ENCODE data around the gene GARNL3.

The GARNL3 gene

DNA sequence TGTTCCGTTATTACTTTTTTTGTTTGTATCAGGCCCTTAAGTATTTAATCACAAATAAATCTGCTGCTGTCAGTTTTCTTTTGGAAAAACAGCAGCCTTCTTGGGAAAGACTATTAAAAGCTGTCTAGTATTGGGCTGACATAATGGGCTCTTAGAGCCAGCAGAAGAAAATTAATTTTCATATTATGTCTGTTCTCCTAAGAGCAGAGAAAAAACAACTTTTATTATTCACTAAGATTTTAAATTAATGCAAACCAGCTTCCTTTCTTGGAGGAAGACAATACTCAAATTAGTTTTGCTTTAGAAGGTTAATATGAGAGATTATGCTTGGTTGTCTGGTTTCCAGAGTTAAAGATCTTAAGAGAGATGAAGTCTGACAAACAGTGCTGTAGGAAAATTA is 30.6 kb upstream of the GARNL3 start:
- no peak for DNase-seq

DNA sequence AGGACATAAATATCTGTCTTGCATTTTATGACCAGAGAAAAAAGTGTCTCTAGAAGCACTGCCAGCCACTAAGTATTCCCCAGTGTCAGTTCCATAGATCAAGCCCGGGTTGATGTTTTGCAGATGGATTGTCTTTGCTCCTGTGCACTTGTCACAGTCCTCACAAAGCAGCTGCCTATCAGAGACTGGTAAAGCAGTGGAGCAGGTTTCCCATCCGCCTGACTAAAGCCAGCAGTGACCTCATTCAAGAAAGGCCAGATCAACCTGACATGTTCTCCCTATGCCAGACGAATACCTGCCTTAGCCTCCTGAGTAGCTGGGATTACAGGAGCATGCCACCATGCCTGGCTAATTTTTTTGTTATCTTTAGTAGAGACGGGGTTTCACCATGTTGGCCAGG is 26.8 kb upstream of the GARNL3 start:
- DNase-seq = no peak

DNA sequence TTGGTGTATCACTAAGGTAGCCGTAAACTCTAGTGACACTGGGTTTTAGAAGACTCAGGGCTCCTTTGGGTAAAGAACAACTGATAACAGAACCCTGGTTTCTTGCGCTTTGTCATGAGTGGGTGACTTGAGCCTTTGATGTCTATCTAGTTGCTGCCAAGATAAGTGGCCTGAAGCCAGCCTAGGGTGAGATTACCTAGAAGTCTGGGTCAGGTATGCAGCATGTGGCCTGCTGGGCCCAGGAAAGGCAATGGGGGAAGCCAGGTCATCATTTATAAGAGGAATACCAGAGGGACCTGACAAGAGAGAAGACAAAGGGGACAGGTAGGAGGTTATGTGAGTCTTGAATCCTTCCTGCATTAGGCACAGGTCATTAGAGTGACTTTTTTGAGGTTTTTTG is 23.2 kb upstream of the GARNL3 start:
- DNase-seq = no peak

DNA sequence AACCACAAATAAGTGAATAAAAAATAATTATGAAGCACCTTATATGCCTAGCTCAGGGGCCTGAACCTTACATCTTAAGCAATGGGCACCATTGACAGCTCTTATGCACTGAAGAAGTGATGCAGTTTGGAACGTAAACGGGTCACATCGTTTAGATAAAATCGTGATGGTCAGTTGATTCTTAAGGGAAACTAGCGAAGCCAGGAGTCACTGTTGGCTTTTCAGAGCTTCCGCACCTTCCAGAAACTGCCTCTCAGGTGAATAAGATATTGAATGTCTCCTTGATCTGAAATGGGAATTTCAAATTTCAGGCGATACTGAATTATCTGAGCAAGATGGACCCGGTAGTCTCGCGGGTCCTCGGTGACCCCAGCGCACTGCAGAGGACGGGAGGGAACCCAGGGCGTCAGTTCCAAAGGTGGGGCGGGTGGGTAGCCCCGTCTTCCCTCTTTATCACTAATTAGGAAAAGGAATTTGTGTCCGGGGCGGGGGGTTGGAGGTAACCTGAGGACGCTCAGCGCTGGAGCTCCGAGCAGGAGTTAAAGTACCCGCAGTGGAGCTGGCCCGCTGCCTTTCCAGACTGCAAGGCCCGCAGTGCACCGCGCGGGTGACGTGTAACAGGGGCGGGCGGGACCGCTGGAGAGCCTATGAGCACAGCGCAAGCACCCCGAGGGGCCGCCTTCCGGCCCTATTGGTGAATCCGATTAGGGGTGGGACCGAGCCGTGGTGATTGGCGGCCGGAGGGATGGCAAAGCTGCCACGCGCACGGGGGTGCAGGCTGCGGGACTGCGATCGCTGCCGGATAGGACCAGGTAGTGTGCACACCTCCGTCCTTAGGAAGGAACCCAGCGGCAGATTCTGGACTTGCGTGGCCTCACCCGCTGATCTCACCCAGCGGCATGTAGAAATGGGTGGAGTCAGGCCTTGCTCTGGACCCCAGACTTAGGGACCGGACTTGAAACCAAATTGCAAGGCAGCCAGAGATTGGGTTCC is 19.7 kb upstream of the GARNL3 start:
- peak; percentile 92 to 96 for DNase-seq

DNA sequence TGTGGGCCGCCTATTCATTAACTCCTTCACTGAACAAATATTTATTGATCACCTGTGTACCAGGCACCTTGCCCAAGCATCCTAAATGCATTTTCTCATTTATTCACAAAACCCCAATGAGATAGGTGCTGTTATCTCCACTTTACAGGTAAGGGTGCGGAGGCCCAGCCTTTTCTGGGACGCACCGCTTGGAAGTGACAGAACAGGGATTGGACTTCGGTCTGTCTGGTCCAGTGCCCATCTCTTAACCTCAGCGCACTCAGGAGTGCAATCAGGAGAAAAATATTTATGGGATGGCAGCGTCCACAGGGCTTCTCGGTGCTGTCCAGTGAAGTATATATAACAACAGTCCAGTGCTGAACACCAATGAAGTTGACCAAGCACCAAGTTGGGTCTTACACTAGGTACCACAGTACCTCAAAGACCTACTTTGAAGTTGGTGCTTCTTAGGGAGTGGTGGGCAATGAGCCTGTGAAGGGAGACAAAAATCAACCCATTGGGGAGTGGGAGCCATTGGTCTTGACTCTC is 18.9 kb upstream of the GARNL3 start:
- no peak for DNase-seq

DNA sequence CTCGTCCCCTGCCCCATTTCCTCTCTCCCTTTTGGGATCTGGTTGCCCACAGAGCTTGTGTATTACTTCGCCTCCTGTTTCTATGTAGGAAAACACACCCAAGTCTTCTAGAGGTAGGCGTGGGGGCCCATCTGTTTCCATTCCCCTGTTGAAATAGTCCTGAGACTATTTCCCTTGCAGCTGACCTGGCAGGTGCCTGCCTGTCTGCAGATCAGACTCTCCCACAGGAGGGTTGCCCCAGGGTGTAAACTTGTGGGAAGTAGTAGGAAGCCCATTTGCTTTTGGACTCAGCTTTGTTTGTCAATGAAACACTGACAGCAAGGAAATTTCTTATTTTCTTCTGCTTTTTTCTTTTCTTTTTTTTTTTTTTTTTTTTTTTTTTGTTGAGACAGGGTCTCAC is 16.3 kb upstream of the GARNL3 start:
- no peak for DNase-seq

DNA sequence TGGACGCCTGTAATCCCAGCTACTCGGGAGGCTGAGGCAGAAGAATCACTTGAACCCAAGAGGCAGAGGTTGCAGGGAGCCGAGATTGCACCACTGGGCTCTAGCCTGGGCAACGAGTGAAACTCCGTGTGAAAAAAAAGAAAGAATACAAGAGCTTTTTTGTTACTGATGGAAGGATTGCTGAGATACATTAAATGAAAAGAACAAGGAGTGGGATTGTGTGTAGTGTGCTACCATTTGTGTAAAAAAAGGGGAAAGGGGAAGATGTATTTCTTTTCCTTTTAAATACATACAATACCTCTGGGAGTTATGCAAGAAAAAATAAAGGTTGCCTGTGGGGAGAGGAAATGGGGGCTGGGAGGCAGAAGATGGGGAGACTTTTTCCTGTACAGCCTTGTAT is 14.7 kb upstream of the GARNL3 start:
- DNase-seq = no peak

DNA sequence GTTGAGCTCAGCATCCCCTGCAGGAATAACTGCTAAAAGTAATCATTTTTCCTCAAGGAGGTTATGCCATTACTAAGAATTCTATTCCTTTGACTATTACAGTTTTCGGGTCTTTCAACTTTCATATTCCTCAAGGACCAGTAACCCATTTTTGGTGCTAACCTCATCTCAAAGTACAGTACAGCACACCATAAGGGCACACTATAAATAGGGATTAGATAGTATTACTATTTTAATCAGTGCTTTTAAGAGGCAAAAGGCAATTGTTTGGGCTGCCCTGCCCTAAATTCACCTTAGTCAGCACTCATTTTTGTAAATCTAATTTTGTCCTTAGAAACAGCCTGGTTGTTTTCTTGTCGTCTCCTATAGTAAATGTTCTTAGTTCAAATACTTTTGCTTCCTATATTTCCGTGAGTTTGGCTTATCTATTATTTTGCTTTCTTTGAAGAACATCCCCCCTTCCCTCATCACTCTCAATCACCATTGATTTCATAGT is 13.6 kb upstream of the GARNL3 start:
- no peak for DNase-seq

DNA sequence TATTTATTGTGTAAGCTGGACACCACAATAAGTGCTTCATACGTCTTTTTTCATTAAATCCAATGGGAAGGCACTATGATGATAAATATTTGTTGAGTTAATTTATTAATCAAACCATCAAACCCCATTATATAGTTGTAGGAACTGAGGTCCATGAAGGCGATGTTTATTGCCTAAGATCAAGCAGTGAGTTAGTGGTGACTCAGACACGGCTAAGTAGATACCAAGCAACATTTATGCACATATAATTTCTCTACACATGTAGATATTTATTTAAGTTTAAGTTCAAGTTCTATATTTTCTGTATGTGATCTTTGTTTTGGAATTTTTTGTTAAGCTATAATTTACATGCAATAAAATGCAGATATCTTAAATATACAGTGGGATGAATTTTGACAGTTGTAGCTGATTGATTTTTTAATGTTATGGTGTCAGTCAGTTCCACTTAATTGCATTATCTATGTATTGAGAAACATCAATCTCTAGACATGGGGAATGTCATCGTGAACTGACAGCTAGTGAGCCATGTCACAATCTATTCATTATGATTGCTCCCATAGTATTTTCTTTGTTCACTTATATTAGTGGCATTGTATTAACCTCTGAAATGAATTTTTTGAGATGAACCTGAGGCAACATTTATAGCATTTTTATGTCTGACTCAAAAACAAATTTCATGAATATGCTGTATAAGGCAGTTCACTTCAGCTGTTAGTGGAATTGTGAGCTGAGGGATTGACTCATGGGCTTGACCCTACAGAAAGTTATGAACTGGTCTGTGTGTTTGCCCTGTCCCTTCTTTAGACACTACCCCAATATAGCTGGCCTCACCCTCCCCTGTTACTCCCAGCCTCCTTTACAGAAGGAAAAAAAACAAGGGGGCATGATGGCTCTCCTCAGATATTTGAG is 11.9 kb upstream of the GARNL3 start:
- DNase-seq = no peak

DNA sequence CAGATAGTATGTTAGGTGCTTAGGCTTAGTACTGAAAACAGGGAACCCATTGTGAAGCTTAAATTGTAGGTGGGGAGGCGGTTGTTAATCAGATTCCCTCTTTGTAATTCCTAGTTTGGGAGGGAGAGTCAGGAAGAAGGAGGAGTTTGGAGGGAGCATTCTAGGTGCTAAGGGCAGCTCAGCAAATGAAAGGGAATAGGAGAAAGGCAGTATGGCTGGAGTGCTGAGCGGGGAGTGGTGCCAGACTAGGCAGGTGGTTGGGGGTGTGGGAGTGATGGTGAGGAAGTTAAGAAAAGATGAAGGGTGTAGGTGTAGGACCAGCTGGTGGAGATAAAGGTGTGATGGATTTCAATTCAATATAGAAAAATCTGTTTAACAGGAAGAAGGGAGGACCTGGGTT is 11.1 kb upstream of the GARNL3 start:
- DNase-seq = no peak

DNA sequence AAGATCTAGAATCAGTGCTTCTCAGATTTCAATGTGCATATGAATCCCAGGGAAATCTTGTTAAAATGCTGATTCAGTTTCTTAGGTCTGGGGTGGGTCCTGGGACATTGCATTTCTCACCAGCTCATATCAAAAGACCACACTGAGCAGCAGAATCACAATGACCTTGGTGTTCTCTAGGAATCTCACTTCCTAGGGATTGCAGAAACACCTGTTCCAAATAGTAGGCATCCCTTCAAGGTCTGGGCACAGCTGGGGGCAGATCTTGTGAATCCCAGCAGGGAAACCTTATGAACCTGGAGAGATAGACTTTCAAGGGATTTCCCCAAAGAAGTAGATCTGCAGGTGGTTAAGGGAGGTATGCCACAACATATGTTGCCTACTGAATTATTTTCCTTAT is 8.9 kb upstream of the GARNL3 start:
- DNase-seq = no peak

DNA sequence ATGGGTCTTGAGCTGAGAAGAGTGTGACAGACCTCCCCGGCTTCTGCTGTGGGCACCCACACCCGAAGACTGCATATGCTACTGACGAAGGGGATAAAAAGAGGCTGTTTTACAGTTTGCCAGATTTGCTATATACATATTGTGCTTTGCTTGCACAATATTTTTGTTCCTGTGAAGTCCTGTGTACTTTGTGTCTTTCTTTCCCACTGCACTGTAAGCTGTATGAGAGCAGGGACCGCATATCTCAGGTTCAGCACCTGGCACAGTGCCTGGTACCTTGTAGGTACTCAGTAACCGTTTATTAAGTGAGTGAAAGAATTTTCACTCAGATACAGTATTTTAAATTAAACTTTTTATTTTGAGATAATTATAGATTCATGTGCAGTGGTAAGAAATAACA is 8.2 kb upstream of the GARNL3 start:
- DNase-seq = no peak

DNA sequence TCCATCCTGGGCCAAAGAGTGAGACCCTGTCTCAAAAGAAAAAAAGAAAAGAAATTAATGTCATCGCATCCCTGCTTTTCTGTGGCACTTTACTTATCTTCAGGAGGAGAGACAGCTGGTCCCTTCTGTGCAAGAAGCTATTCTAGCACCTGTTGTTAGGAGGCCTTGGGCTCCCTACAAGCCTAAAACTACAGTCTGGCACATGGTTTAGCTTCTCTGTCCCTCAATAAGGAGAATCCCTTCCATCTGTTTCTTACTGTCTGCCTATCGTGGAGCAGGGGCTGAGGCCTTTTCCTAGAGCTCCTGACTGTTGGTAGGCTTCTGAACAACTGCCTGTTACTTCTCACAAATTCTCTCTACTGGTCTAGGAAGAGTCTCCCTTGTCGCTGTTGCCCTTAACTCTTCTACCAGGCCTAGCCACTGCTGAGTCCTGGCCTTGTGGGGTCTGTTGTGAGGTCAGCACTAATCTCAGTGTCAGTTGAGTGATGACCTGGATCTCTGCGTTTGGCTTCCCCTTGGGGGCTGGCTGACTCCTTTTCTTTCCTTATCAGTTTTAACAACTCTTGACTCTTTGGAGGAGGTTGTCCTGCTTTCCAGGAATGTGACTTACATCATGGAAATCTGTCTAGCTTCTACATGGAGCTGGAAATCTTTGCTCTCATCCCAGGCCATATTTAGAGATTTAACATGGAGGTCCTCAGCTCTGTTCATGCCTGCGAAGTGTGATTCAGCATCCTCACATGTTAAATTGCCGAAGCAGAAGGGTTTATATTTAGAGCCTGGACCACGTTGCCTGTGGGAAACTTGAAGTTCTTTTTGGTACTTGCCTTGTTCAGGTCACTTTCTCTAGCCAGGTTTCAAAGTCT is 5.7 kb upstream of the GARNL3 start:
- no peak for DNase-seq

DNA sequence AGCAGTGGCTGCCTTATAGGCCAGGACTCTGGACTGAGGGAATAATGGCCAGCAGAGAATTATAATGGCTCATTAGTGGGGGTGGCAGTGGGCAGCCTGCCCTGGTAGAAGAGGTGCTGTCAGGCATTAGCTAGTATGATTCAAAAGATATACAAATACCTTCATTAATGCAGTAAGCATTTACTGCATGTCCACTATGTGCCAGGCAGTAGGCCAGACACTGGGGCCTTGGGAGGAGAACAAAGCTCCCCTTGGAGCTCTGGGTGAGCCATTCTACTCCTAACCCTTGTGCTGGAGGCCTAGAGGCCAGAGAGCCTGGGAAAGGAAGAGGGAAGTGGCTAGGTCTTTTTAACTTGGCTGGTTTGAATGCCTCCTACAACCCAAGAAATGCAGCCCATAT is 2.0 kb upstream of the GARNL3 start:
- DNase-seq = no peak

DNA sequence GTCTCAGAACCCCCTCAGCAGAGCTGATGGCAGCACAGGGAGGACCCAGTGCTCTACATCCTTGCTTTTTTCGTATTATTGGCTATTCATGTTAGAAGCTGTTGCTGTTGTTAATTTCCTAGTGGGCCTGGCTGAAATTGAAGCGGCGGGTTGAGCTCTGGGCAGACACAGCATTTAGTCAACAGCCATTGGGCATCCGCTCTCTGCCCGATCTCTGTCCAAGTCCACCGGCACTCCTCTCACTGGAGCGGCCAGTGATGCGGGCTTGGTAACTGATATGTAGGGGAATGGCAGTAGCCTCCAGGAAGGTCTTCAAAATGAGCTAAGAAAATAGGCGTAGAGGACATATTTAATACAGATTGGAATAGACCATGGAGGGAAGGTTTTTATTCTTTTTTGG is 1.3 kb upstream of the GARNL3 start:
- peak in 1 of 2 experiments; percentile 40 for DNase-seq

DNA sequence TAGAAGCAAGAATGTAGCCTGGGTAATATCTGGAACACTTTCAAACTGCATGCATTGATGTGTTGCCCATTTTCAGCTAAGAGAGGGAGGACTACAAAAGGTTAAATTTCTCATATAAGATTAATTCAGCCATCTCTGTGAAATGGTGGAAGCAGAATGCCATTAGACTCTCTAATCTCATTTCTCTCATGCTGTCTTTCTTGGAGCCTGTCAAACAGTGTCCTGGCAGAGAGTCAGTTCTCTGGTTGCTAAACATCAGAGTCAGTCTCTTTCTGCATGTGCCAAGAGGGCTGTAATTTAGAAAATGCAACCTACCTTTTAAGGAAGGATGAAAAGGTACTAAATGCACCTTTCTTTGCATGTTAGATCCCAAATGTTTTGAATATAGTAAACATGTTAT is 910 bp upstream of the GARNL3 start:
- peak in 1 of 2 experiments; percentile 72 for DNase-seq

DNA sequence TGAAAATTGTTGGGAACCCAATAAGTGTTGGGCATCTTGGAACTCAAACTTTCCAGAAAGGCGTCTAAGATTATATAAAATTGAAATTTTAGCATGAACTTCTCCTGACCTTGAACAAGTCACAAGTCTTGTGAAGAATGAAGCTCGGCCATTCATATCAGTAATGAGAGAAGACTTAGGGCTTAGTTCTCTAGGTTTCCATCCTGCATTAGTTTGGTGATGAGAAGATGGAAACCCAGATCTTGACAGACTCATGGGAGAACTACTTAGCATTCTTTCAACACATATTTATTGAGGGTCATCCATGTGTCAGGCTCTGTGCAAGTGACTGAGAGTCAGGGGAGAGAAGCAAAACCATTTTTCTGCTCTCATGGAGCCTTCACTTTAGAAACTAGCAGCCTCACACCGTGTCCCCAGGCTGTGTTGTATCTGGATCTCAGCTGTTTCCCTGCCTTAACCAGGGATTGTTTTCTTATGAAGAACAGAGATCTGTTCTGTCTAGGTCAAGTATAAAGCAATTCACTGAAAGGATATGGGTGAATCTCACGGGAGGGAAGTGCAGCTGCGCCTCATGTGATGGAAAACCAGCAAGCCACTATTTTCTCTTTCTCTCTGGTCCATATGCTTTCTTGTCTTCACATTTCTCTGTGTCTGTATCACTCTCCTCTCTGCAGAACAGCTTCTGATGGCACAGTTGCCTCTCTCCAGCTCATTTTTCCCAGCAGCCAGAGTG is 3.4 kb downstream of the GARNL3 start:
- no peak for DNase-seq

DNA sequence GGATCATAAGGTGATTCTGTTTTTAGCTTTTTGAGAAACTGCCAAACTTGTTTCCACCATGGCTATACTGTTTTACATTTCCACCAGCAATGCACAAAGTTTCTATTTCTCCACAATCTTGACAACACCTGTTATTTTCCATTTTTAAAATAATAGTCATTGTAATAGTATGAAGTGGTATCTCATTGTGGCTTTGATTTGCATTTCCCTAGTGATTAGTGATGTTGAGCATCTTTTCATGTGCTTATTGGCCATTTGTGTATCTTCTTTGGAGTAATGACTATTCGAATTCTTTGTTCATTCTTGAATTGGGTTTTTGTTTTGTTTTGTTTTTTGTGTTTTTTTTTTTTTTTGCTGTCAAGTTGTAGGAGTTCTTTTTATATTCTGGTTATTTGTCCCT is 4.9 kb downstream of the GARNL3 start:
- DNase-seq = no peak

DNA sequence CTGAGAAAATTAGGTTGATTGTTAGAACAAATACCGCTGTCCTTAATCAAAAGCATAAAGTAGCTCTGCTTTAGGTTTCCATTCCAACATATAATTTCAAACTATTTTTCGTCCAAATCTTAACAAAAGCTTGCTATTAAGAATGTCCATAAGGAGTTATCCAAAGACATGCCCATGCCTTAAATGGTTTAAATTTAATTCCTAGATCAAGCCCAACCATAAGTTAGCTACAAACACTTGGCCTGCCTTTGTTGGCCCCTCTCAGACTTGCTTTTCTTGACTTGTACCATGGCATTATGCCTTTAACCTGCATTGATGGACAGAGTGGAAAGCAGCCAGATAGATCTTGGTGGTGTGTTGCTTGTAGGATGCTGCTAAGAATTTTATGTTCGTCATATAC is 8.8 kb downstream of the GARNL3 start:
- no peak for DNase-seq

DNA sequence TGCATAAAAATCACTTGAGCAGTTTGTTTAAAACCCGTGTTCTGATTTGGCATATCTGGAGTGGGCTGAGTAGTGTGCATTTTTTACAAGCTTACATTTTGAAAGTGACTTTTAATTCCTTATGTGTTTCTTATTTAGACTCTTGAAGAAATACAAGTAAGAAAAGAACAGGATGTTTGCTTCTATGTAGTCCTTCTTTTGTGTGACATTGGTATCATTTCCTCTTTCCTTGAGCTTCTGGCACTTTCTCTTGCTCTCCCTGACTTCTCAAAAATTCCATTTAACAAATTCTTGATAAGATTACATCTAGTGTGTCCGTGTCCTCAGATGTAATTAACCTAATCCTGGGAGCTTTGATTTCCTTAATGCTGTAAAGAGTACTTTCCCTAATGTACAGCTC is 12.5 kb downstream of the GARNL3 start:
- no peak for DNase-seq

DNA sequence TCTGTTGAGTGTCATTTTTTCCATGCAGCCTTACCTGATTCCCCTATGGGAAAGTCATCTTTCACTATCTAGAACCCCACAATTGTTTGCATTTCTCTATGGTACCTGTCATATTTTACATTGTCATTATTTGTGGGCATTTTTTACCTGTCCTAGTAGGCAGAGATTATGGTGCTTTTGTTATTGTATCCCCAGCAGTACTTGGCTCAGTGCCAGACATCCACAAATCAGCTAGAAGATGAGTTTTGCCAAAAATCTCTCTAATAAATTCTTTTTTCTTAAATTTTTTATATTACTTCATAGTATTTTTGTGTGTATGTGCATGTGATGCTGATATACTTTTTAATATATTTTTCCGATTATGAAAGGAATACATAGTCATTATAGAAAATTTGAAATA is 13.2 kb downstream of the GARNL3 start:
- no peak for DNase-seq

DNA sequence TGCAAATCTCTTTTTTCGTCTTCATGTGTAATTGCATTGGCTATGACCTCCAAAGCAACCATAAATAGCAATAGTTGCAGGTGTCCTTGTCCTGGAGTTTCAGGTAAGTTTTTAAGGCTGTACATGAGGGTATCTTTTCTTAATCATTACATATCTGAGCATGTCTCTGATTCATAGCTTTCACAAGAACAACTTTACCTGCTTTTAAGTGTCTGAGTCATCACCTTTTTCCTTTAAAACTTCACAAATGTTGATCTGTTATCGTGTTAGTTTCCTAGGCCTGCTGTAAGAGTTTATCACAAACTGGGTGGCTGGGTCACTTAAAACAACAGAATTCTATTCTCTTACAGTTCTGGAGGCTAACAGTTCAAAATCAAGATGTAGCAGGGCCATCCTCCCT is 13.8 kb downstream of the GARNL3 start:
- DNase-seq = no peak
